DND-41 (cell line): ENCODE measurements around the gene DKC1.
A peak's percentile ranks its signal among the peaks of the same experiment; 100 is the strongest.

Experiments
- CTCF ChIP-seq: IDR thresholded peaks from 2 replicates; pipeline ENCODE4 v1.5.1; 2012; ENCODE audit warnings: borderline replicate concordance, low read length, moderate library complexity, mild to moderate bottlenecking; ENCODE audit not compliant: poor library complexity, severe bottlenecking; ENCODE audit errors: extremely low read depth
- EZH2 ChIP-seq: IDR thresholded peaks from 3 replicates; pipeline ENCODE4 v1.6.1; 2012; ENCODE audit warnings: borderline replicate concordance, low read depth, mild to moderate bottlenecking, moderate library complexity, low read length, inconsistent platforms; ENCODE audit not compliant: severe bottlenecking

GRCh38 chrX:154748712-154749339 lies 13.8 kb upstream of the DKC1 start:
- TF ChIP-seq CTCF (peak; percentile 82), EZH2 (no peak)
